H1 (cell line): ENCODE data around the gene ZNF768. TPM values are rescaled to one million over a fixed set of nuclear protein-coding genes. Genes with fewer than 3 reads are reported as not detected.

Experiments used
- CTCF ChIA-PET: fragments of 300-600 bp; sonication (Branson Sonifier 250); formaldehyde crosslinking; loops from one replicate; lab custom pipeline; 2021; ENCODE audit not compliant: partially characterized antibody; lab: Charles Lee
- POLR2A ChIA-PET: fragments of 300-600 bp; sonication (Branson Sonifier 250); formaldehyde crosslinking; loops from one replicate; lab custom pipeline; 2021; ENCODE audit warnings: inconsistent platforms; ENCODE audit not compliant: partially characterized antibody; lab: Charles Lee
- DNase-seq, 2 experiments: peaks; one replicate each; pipeline versions ENCODE4 v3.0.0 to v3.0.0-alpha.2; 2010 to 2022; ENCODE audit warnings: low spot score in 2 of 2, low read depth in 1 of 2, mixed read lengths in 1 of 2
- FAIRE-seq: peaks from 2 replicates; lab custom pipeline; 2011; peaks lifted over from hg19 to GRCh38; lab: Jason Lieb, UNC
- H2AFZ ChIP-seq: 2 replicates; pipeline ENCODE4 v1.8.1; 2012; ENCODE audit warnings: low read length, inconsistent platforms
- H2AK5ac ChIP-seq: 2 replicates; pipeline ENCODE4 v1.6.1; 2013; ENCODE audit warnings: low read depth, low read length
- H2BK120ac ChIP-seq: replicated peaks from 2 replicates; pipeline ENCODE3; 2013; ENCODE audit warnings: low read depth, low read length, inconsistent platforms
- H2BK12ac ChIP-seq: 2 replicates; pipeline ENCODE4 v1.6.1; 2013; ENCODE audit warnings: low read depth, low read length
- H2BK15ac ChIP-seq: 2 replicates; pipeline ENCODE4 v1.6.1; 2013; ENCODE audit warnings: low read length
- H2BK20ac ChIP-seq: 2 replicates; pipeline ENCODE4 v1.6.1; 2013; ENCODE audit warnings: low read length
- H2BK5ac ChIP-seq: 2 replicates; pipeline ENCODE4 v1.6.1; 2013; ENCODE audit warnings: low read depth, low read length
- H3K14ac ChIP-seq: 2 replicates; pipeline ENCODE4 v1.6.1; 2013; ENCODE audit warnings: inconsistent platforms; ENCODE audit not compliant: insufficient read length
- H3K18ac ChIP-seq: 2 replicates; pipeline ENCODE4 v1.6.1; 2013; ENCODE audit warnings: low read length; ENCODE audit errors: extremely low read depth
- H3K23ac ChIP-seq: 2 replicates; pipeline ENCODE4 v1.6.1; 2013; ENCODE audit warnings: inconsistent platforms; ENCODE audit not compliant: insufficient read length
- H3K23me2 ChIP-seq: 2 replicates; pipeline ENCODE4 v1.6.1; 2013; ENCODE audit warnings: low read depth, low read length
- H3K27ac ChIP-seq: 2 replicates; pipeline ENCODE4 v1.6.1; 2011; ENCODE audit warnings: low read depth, low read length, inconsistent platforms
- H3K27me3 ChIP-seq, 4 experiments: replicated peaks in 1 of 4; 1 replicate in 1 of 4; 2 replicates in 3 of 4; pipeline versions ENCODE4 v1.6.1 to v1.8.1; 2011 to 2013; ENCODE audit warnings: low read length in 3 of 4, mild to moderate bottlenecking in 3 of 4, inconsistent platforms in 2 of 4, mixed read lengths in 2 of 4, moderate library complexity in 1 of 4; ENCODE audit not compliant: control insufficient read depth in 3 of 4, insufficient read depth in 3 of 4; ENCODE audit errors: extremely low read depth in 1 of 4
- H3K36me3 ChIP-seq, 4 experiments: 2 replicates each; pipeline versions ENCODE4 v1.6.1 to v1.8.1; 2011 to 2013; ENCODE audit warnings: mild to moderate bottlenecking in 4 of 4, low read length in 3 of 4, moderate library complexity in 2 of 4, control low read depth in 1 of 4, inconsistent platforms in 1 of 4; ENCODE audit not compliant: insufficient read depth in 4 of 4, control insufficient read depth in 2 of 4
- H3K4ac ChIP-seq: replicated peaks from 2 replicates; pipeline ENCODE3; 2013; ENCODE audit warnings: low read length, low read depth, mixed read lengths, inconsistent platforms; ENCODE audit not compliant: insufficient read length
- H3K4me1 ChIP-seq, 4 experiments: replicated peaks in 1 of 4; 1 replicate in 1 of 4; 2 replicates in 3 of 4; pipeline versions ENCODE4 v1.6.1 to v1.8.1; 2011 to 2013; ENCODE audit warnings: low read length in 3 of 4, inconsistent platforms in 2 of 4, mixed read lengths in 1 of 4; ENCODE audit not compliant: insufficient read depth in 4 of 4, control insufficient read depth in 3 of 4
- H3K4me2 ChIP-seq, 2 experiments: 2 replicates each; pipeline versions ENCODE4 v1.6.1 to v1.8.1; 2011 to 2013; ENCODE audit warnings: low read depth in 2 of 2, low read length in 2 of 2, control low read depth in 1 of 2, inconsistent platforms in 1 of 2, mild to moderate bottlenecking in 1 of 2; ENCODE audit not compliant: insufficient read depth in 1 of 2
- H3K4me3 ChIP-seq, 4 experiments: fragments of 200-600, 300-600 bp in 1 of 4; sonication (generic), shearing (Covaris generic), sonication (Bioruptor Twin) in 1 of 4; 2 replicates each; pipeline versions ENCODE4 v1.5.1 to v1.8.1; 2011 to 2016; ENCODE audit warnings: low read length in 4 of 4, low read depth in 3 of 4, control low read depth in 2 of 4, inconsistent platforms in 2 of 4, mild to moderate bottlenecking in 2 of 4, mixed read lengths in 1 of 4, moderate library complexity in 1 of 4; ENCODE audit not compliant: insufficient read depth in 2 of 4; ENCODE audit errors: extremely low read depth in 1 of 4
- H3K56ac ChIP-seq: replicated peaks from 2 replicates; pipeline ENCODE3; 2013; ENCODE audit warnings: low read depth, mild to moderate bottlenecking, mixed read lengths, low read length, inconsistent platforms; ENCODE audit not compliant: insufficient read length
- H3K79me1 ChIP-seq: 2 replicates; pipeline ENCODE4 v1.6.1; 2013; ENCODE audit warnings: low read depth, low read length, control low read depth
- H3K79me2 ChIP-seq, 2 experiments: 2 replicates each; pipeline versions ENCODE4 v1.6.1 to v1.8.1; 2012 to 2013; ENCODE audit warnings: low read length in 2 of 2, mild to moderate bottlenecking in 2 of 2, inconsistent platforms in 1 of 2; ENCODE audit not compliant: insufficient read depth in 2 of 2, control insufficient read depth in 1 of 2
- H3K9ac ChIP-seq, 4 experiments: replicated peaks in 1 of 4; 1 replicate in 1 of 4; 2 replicates in 3 of 4; pipeline versions ENCODE4 v1.6.1 to v1.8.1; 2011 to 2013; ENCODE audit warnings: low read depth in 3 of 4, low read length in 3 of 4, control low read depth in 2 of 4, mild to moderate bottlenecking in 2 of 4, moderate library complexity in 2 of 4, inconsistent platforms in 1 of 4; ENCODE audit errors: extremely low read depth in 1 of 4
- H3K9me3 ChIP-seq, 2 experiments: 2 replicates each; pipeline versions ENCODE4 v1.6.1 to v1.8.1; 2012 to 2013; ENCODE audit warnings: mild to moderate bottlenecking in 2 of 2, moderate library complexity in 2 of 2, control low read depth in 1 of 2, inconsistent platforms in 1 of 2, low read depth in 1 of 2, low read length in 1 of 2, mixed read lengths in 1 of 2; ENCODE audit not compliant: insufficient read depth in 2 of 2
- H4K20me1 ChIP-seq, 2 experiments: replicated peaks in 1 of 2; 2 replicates each; pipeline versions ENCODE3 to v1.8.1; 2011 to 2013; ENCODE audit warnings: inconsistent platforms in 2 of 2, low read length in 2 of 2, mild to moderate bottlenecking in 1 of 2; ENCODE audit not compliant: insufficient read depth in 2 of 2, control insufficient read depth in 1 of 2
- H4K5ac ChIP-seq: 2 replicates; pipeline ENCODE4 v1.6.1; 2013; ENCODE audit warnings: low read length, low read depth, mixed read lengths, inconsistent platforms; ENCODE audit not compliant: insufficient read length
- H4K8ac ChIP-seq: 2 replicates; pipeline ENCODE4 v1.8.0; 2013; ENCODE audit warnings: mild to moderate bottlenecking, moderate library complexity, low read length, inconsistent platforms; ENCODE audit not compliant: insufficient read depth; ENCODE audit errors: extremely low read depth
- H4K91ac ChIP-seq: replicated peaks from 2 replicates; pipeline ENCODE3; 2013; ENCODE audit warnings: low read length, mixed read lengths, inconsistent platforms; ENCODE audit not compliant: insufficient read length
- BCL11A ChIP-seq, 2 experiments: IDR thresholded peaks; one replicate each; pipeline ENCODE4 v1.6.1; 2011; ENCODE audit warnings: low read depth in 2 of 2, low read length in 2 of 2, mild to moderate bottlenecking in 2 of 2
- MAX ChIP-seq: IDR thresholded peaks from 2 replicates; pipeline ENCODE4 v1.6.1; 2012; ENCODE audit warnings: inconsistent platforms
- POLR2A ChIP-seq, 2 experiments: IDR thresholded peaks; 1 replicate in 1 of 2; 2 replicates in 1 of 2; pipeline ENCODE4 v1.6.1; 2011; ENCODE audit warnings: low read depth in 2 of 2, low read length in 2 of 2, mild to moderate bottlenecking in 2 of 2; ENCODE audit errors: control extremely low read depth in 1 of 2
- RAD21 ChIP-seq, 2 experiments: IDR thresholded peaks in 1 of 2; conservative IDR thresholded peaks in 1 of 2; 2 replicates each; pipeline ENCODE4 v1.6.1; 2011; ENCODE audit warnings: low read depth in 2 of 2, low read length in 2 of 2, improper control_type of control experiment in 1 of 2, inconsistent platforms in 1 of 2, mild to moderate bottlenecking in 1 of 2, moderate library complexity in 1 of 2
- RNF2 ChIP-seq: fragments of 200-900, 300-1000 bp; sonication (generic); IDR thresholded peaks from 2 replicates; pipeline ENCODE4 v1.7.1; 2016; ENCODE audit warnings: borderline replicate concordance, low read depth, mild to moderate bottlenecking, antibody characterized with exemption, low read length; ENCODE audit not compliant: poor library complexity, severe bottlenecking; ENCODE audit errors: missing control alignments
- SAP30 ChIP-seq: fragments of 300-600 bp; sonication (generic); IDR thresholded peaks from 2 replicates; pipeline ENCODE4 v1.7.1; 2012; ENCODE audit warnings: low read length, moderate library complexity, mild to moderate bottlenecking, inconsistent platforms; ENCODE audit not compliant: insufficient read depth, insufficient replicate concordance
- SIN3A ChIP-seq, 2 experiments: IDR thresholded peaks in 1 of 2; conservative IDR thresholded peaks in 1 of 2; 2 replicates each; pipeline ENCODE4 v1.6.1; 2011 to 2012; ENCODE audit warnings: low read length in 2 of 2, improper control_type of control experiment in 1 of 2, low read depth in 1 of 2, mild to moderate bottlenecking in 1 of 2
- SP2 ChIP-seq: IDR thresholded peaks from 2 replicates; pipeline ENCODE4 v1.6.1; 2012; ENCODE audit warnings: mild to moderate bottlenecking, low read length, inconsistent platforms
- TAF7 ChIP-seq: optimal IDR thresholded peaks from 2 replicates; pipeline ENCODE3; 2011; ENCODE audit warnings: low read depth, mild to moderate bottlenecking, inconsistent platforms, low read length, moderate library complexity, borderline replicate concordance
- ZNF274 ChIP-seq: IDR thresholded peaks from 2 replicates; pipeline ENCODE4 v1.7.0; 2012; ENCODE audit warnings: low read length, borderline replicate concordance; ENCODE audit errors: extremely low read depth
- WGBS, 2 experiments: shearing (Covaris generic) in 1 of 2; methylation state at CpG; one replicate each; pipeline versions ENCODE4 v1.1.6 to v1.1.7; 2013 to 2015; ENCODE audit warnings: low lambda C conversion rate in 2 of 2, mixed read lengths in 2 of 2, inconsistent platforms in 1 of 2, low coverage in 1 of 2, missing lambda C conversion rate in 1 of 2; ENCODE audit not compliant: insufficient replicate concordance in 2 of 2, insufficient coverage in 1 of 2, insufficient read length in 1 of 2; ENCODE audit errors: extremely low coverage in 1 of 2, missing lambda C conversion rate in 1 of 2; 5-methylcytosine and 5-hydroxymethylcytosine counted together
- polyA plus RNA-seq, 7 experiments: library from polyadenylated mRNA; depleted of rRNA in 3 of 7; stranded (reverse) in 5 of 7; unstranded in 2 of 7; fragments of >200 nt in 5 of 7; fragments of 200-250 nt in 2 of 7; gene quantifications; 1 replicate in 5 of 7; 2 replicates in 1 of 7; 4 replicates in 1 of 7; pipeline versions ENCODE4 v1.2.1 to v1.2.3, GENCODE V29; 2011 to 2013; ENCODE audit warnings: missing spikeins in 2 of 7, mixed read lengths in 2 of 7
- total RNA-seq: library from RNA; stranded (reverse); fragmentation: NEBNext Ultra II Directional; extraction: Animal tissue kit (Norgen Biotek cat#: 25700); gene quantifications from 2 replicates; pipeline ENCODE4 v1.2.1, GENCODE V29; 2021

Gene ZNF768
- total and polyA plus RNA-seq, 2 of the 8 experiments (the other 6 are each of a cell fraction or from before 2014, with no cell fraction given) = 36.1 to 47.7 TPM

GRCh38 chr16:30535777-30536190 lies 9.4 kb upstream of the ZNF768 start:
- H4K8ac ChIP-seq = no peak overlapping the region
- ChIA-PET POLR2A (interaction anchor here (0.8 to 5.3 kb wide), 25 partner anchors 8 to 181 kb away, joined by 3 to 121 read pairs (median 9); partner anchors contain the start of genes CD2BP2, DCTPP1, SEPHS2 and ZNF688), CTCF (interaction anchor here (0.7 to 4.4 kb wide), 28 partner anchors 11 to 1591 kb away, joined by 3 to 28 read pairs (median 5); partner anchors contain the start of genes DCTPP1 and ZNF764)
- H3K23ac ChIP-seq = no peak overlapping the region
- peaks cover 0 to 8% (median 3%) of the 10 kb centered on the region in 4 experiments; a peak in 3 of 7 replicates for H3K4me1 ChIP-seq
- H3K9me3 ChIP-seq = no peaks in the 10 kb centered on the region
- H2BK12ac ChIP-seq = peak overlapping the region; percentile 85; the same call in 1 of the 2 replicates
- peak; percentile 49 to 65 for DNase-seq
- H3K23me2 ChIP-seq = peaks cover 7% of the 10 kb centered on the region
- H2BK5ac ChIP-seq = peak overlapping the region; percentile 94
- H2AK5ac ChIP-seq = no peak overlapping the region
- peak overlapping the region; percentile 62 for H2BK20ac ChIP-seq
- peak overlapping the region; percentile 61 to 85 (median 70); a peak in 7 of 8 replicates for H3K4me3 ChIP-seq
- peak overlapping the region; percentile 5 for H3K4ac ChIP-seq
- no peak for FAIRE-seq
- H3K9ac ChIP-seq = peak overlapping the region; percentile 35 to 94 (median 72); a peak in 6 of 7 replicates
- H2AFZ ChIP-seq = peak overlapping the region; percentile 25; the same call in 1 of the 2 replicates
- H4K91ac ChIP-seq = peak overlapping the region; percentile 56
- H3K14ac ChIP-seq = no peak overlapping the region
- H2BK120ac ChIP-seq = peak overlapping the region; percentile 30
- 23% methylated on average over 12 of the region's 12 CpGs; no CpG with 5 or more reads in 1 of the 2 experiments for WGBS, 2 experiments
- H4K5ac ChIP-seq = peak overlapping the region; percentile 84
- H2BK15ac ChIP-seq = peak overlapping the region; percentile 83; the same call in 1 of the 2 replicates
- no peak overlapping the region for H3K56ac ChIP-seq
- peaks cover 0 to 8% (median 0%) of the 10 kb centered on the region in 4 experiments; a peak in 2 of 8 replicates for H3K36me3 ChIP-seq
- H3K27me3 ChIP-seq = no peaks in the 10 kb centered on the region
- peak overlapping the region; percentile 58 to 86 for H3K4me2 ChIP-seq
- H3K18ac ChIP-seq = peak overlapping the region; percentile 95
- peaks cover 0 to 4% of the 10 kb centered on the region in 2 experiments; a peak in 1 of 4 replicates for H3K79me2 ChIP-seq
- peak overlapping the region; percentile 94 for H3K27ac ChIP-seq
- H3K79me1 ChIP-seq = no peaks in the 10 kb centered on the region; the same call in 1 of the 2 replicates
- H4K20me1 ChIP-seq = peaks cover 0 to 1% of the 10 kb centered on the region in 2 experiments
- TF ChIP-seq RAD21 (IDR thresholded peaks at IDR 0.05 in 1 of 2, conservative IDR thresholded peaks at IDR 0.05 in 1 of 2; ENCODE audit: low read depth in 2 of 2, low read length in 2 of 2) = peak; percentile 55 to 59
- no peak for TF ChIP-seq ZNF274
- TF ChIP-seq RNF2 = no peak
- TF ChIP-seq MAX = peak; percentile 89
- TF ChIP-seq SP2 = no peak
- TF ChIP-seq SIN3A (conservative IDR thresholded peaks at IDR 0.05 in 1 of 2, IDR thresholded peaks at IDR 0.05 in 1 of 2; ENCODE audit: low read depth in 1 of 2, low read length in 2 of 2) = 0 out of 4 replicates have a peak, but pooled peaks of 1 of the 2 experiments have one; percentile 74
- no peak for TF ChIP-seq BCL11A (IDR thresholded peaks at IDR 0.05; ENCODE audit: low read depth in 2 of 2, low read length in 2 of 2)
- TF ChIP-seq TAF7 = no peak
- peak; percentile 24 for TF ChIP-seq SAP30
- peak in 1 of 2 experiments; percentile 61; a peak in 1 of 3 replicates for TF ChIP-seq POLR2A (IDR thresholded peaks at IDR 0.05; ENCODE audit: control extremely low read depth in 1 of 2, low read depth in 2 of 2, low read length in 2 of 2)
